ENCODE results near the gene KCTD18.
A peak's percentile ranks its signal among the peaks of the same experiment; 100 is the strongest.

The KCTD18 gene

DNA sequence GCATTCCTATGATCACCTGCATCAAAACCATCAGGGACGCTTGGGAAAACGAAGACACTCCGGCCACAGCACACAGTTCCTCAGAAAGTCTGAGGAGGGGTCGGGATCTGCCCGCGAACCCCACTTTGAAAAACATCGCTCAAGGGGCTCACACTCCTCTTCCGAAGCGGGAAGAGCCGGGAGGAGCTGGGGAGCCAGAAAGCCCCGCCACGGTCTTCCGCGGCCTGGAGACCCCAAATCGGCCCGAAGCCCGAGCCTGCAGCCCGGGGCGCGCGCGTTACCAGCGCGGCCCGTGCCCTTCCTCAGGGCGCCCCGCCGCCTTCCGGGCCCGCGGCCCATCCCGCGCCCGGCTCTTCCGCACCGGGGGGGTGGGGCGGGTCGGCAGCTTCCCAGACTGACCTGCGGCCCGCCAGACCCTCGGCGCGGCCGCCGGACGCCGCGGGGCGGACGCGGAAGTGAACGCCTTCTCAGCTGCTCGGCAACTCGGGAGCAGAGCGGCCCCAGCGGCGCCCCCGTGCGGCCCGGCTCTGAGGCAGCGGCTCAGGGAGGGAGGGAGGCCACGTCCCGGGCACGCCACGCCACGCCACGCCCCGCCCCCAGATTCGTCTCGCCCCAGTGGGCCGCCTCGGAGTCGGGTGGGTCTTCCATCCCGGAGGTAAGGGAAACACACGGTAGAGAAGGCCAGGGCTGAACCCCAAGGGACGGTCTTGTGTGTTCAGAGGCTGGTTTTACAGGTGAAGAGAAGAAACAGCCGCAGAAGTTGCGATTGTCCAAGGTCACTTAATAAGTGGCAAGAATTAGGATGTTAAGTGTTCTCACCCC is at the start of gene KCTD18:
Gene KCTD18 (minus strand): TSS at position 457 of the 822 bp plus-strand sequence. CDS start 3,052 bp downstream, outside the sequence.
- Histone ChIP-seq H3K79me2 (ENCODE audit: insufficient read depth, low read depth) (no peaks in the 10 kb centered on the region; the same call in 1 of the 2 replicates), H2AFZ (ENCODE audit: low read depth) (peak within 1 kb of the TSS; percentile 94), H4K20me1 (ENCODE audit: insufficient read depth) (no peaks in the 10 kb centered on the region), H3K36me3 (ENCODE audit: insufficient read depth) (no peaks in the 10 kb centered on the region), H3K4me2 (peak within 1 kb of the TSS; percentile 91), H3K4me3 (IDR thresholded peaks at IDR 0.05; ENCODE audit: insufficient read depth, low read depth, low read length) (peak within 1 kb of the TSS; percentile 25), H3K9ac (peak within 1 kb of the TSS; percentile 73), H3K27ac (no peak within 1 kb of the TSS), H3K4me1 (ENCODE audit: low read depth, poor library complexity, severe bottlenecking) (peaks cover 4% of the 10 kb centered on the region), H3K27me3 (ENCODE audit: insufficient read depth, low read depth) (no peaks in the 10 kb centered on the region)
- TF ChIP-seq, protein P1, sequence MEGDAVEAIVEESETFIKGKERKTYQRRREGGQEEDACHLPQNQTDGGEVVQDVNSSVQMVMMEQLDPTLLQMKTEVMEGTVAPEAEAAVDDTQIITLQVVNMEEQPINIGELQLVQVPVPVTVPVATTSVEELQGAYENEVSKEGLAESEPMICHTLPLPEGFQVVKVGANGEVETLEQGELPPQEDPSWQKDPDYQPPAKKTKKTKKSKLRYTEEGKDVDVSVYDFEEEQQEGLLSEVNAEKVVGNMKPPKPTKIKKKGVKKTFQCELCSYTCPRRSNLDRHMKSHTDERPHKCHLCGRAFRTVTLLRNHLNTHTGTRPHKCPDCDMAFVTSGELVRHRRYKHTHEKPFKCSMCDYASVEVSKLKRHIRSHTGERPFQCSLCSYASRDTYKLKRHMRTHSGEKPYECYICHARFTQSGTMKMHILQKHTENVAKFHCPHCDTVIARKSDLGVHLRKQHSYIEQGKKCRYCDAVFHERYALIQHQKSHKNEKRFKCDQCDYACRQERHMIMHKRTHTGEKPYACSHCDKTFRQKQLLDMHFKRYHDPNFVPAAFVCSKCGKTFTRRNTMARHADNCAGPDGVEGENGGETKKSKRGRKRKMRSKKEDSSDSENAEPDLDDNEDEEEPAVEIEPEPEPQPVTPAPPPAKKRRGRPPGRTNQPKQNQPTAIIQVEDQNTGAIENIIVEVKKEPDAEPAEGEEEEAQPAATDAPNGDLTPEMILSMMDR (conservative IDR thresholded peaks at IDR 0.05; ENCODE audit: low read depth, low read length), result peak; percentile 51; the same call in 1 of the 2 replicates

- H3K36me3 ChIP-seq (ENCODE audit: insufficient read depth), result no peaks in the 10 kb centered on the region
- H3K4me3 ChIP-seq (IDR thresholded peaks at IDR 0.05; ENCODE audit: insufficient read depth, low read depth, low read length), result no peak overlapping the region
Measured at GRCh38 chr2:200540793-200541192, 30.9 kb upstream of the KCTD18 start.

GRCh38 chr2:200538139-200538538 is 28.3 kb upstream of the KCTD18 start:
- H4K20me1 ChIP-seq (ENCODE audit: insufficient read depth), result no peaks in the 10 kb centered on the region
- no peaks in the 10 kb centered on the region for H3K27me3 ChIP-seq (ENCODE audit: insufficient read depth, low read depth)
- no peak overlapping the region for H3K27ac ChIP-seq
- no peak overlapping the region for H3K4me2 ChIP-seq
- no peak overlapping the region for H3K4me3 ChIP-seq (IDR thresholded peaks at IDR 0.05; ENCODE audit: insufficient read depth, low read depth, low read length)
- H3K79me2 ChIP-seq (ENCODE audit: insufficient read depth, low read depth), result no peaks in the 10 kb centered on the region
- H2AFZ ChIP-seq (ENCODE audit: low read depth), result no peak overlapping the region
- H3K36me3 ChIP-seq (ENCODE audit: insufficient read depth), result no peaks in the 10 kb centered on the region
- TF ChIP-seq, protein P1 (conservative IDR thresholded peaks at IDR 0.05; ENCODE audit: low read depth, low read length), result no peak
- no peaks in the 10 kb centered on the region for H3K4me1 ChIP-seq (ENCODE audit: low read depth, poor library complexity, severe bottlenecking)
- no peak overlapping the region for H3K9ac ChIP-seq

More at GRCh38 chr2:200540793-200541192, 30.9 kb upstream of the KCTD18 start:
- Histone ChIP-seq H2AFZ (ENCODE audit: low read depth) (no peak overlapping the region), H3K4me1 (ENCODE audit: low read depth, poor library complexity, severe bottlenecking) (no peaks in the 10 kb centered on the region), H3K79me2 (ENCODE audit: insufficient read depth, low read depth) (no peaks in the 10 kb centered on the region), H4K20me1 (ENCODE audit: insufficient read depth) (no peaks in the 10 kb centered on the region), H3K9ac (no peak overlapping the region), H3K27ac (no peak overlapping the region), H3K27me3 (ENCODE audit: insufficient read depth, low read depth) (no peaks in the 10 kb centered on the region), H3K4me2 (no peak overlapping the region)
- TF ChIP-seq, protein P1 (conservative IDR thresholded peaks at IDR 0.05; ENCODE audit: low read depth, low read length), result no peak

GRCh38 chr2:200534572-200534971 is 24.7 kb upstream of the KCTD18 start:
- no peak overlapping the region for H3K27ac ChIP-seq
- no peak overlapping the region for H3K4me2 ChIP-seq
- no peaks in the 10 kb centered on the region for H4K20me1 ChIP-seq (ENCODE audit: insufficient read depth)
- no peak overlapping the region for H3K4me3 ChIP-seq (IDR thresholded peaks at IDR 0.05; ENCODE audit: insufficient read depth, low read depth, low read length)
- TF ChIP-seq, protein P1 (conservative IDR thresholded peaks at IDR 0.05; ENCODE audit: low read depth, low read length), result no peak
- no peaks in the 10 kb centered on the region for H3K27me3 ChIP-seq (ENCODE audit: insufficient read depth, low read depth)
- no peaks in the 10 kb centered on the region for H3K4me1 ChIP-seq (ENCODE audit: low read depth, poor library complexity, severe bottlenecking)
- no peaks in the 10 kb centered on the region for H3K79me2 ChIP-seq (ENCODE audit: insufficient read depth, low read depth)
- H3K36me3 ChIP-seq (ENCODE audit: insufficient read depth), result no peaks in the 10 kb centered on the region
- no peak overlapping the region for H2AFZ ChIP-seq (ENCODE audit: low read depth)
- no peak overlapping the region for H3K9ac ChIP-seq
